A549 treated with dexamethasone at 1 μM for 4 hours (cell line): Measurements from ENCODE around the gene MRPL10. TPM values are rescaled to one million over a fixed set of nuclear protein-coding genes. Genes with fewer than 3 reads are reported as not detected.

Experiments used
- total RNA-seq: library from RNA; stranded (reverse); fragments of 200-300 nt; extraction: Qiagen RNA extraction; gene quantifications from 5 replicates; pipeline ENCODE4 v1.2.3, GENCODE V29; 2022

MRPL10 gene
- 97.7 to 109 TPM (median 99.6 TPM) in 5 replicates for total RNA-seq

GRCh38 chr17:47831003-47831933 is at the start of gene MRPL10, which contains the start of gene LRRC46:
MRPL10 (minus strand) TSS chr17:47831541; CDS start chr17:47831511, 30 bp downstream.
LRRC46 (plus strand) TSS chr17:47831670; CDS start chr17:47831990, 320 bp downstream.

GRCh38 chr17:47850692-47851573 is 19.6 kb upstream of the MRPL10 start, which contains the start of gene SP6:
SP6 (minus strand) TSS chr17:47851163; CDS start chr17:47848429, 2,734 bp downstream.

DNA sequence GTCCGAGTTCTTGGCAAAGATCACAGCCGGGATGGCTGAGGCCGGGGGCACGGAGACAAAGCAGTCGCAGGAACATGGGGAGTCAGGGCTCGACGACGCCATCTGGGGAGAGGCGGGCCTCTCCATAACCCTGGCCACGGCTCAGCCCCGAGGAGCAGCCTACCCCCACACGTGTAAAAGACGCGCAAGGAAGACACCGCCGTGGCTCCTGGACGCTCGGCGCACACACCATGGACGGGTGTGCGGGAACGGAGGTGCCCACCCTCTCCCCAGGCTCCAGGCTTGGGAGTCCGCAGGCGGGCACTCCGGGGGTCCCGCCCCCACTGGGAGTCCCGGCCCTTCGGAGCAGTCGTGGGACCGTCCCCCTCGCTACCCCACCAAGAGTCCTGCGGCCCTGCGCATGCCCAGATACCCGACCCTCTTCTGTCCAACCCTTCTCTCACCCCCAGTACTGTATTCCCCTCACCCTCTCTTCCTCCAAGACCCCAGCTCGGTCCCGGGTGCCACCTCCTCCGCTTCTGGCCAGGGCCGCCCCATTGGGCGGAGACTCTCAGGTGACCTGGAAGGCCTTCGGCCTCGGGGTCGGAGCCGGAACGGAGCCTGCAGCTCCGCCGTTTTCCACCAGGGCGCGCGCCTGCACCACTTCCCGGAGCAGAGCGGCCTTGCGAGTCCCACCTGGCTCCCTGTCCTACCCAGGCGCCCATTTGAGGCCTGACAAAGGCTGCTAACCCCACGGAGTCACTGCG is 9.6 kb upstream of the MRPL10 start, which contains the start of gene SCRN2:
SCRN2 (minus strand) TSS at position 532 of the 746 bp plus-strand sequence; CDS start at position 102, 430 bp downstream.

GRCh38 chr17:47821424-47822391 is 9.6 kb downstream of the MRPL10 start, which contains the start of gene OSBPL7:
OSBPL7 (minus strand) TSS chr17:47821794; CDS start chr17:47820278, 1,516 bp downstream.

Other genes starting within 250 kb of the MRPL10 start
- 302 to 358 TPM (median 332 TPM) in 5 replicates for gene KPNB1, start 181.6 kb downstream of the MRPL10 start, total RNA-seq
- gene TBKBP1, start 137.4 kb downstream of the MRPL10 start, total RNA-seq, result 3.6 to 5.6 TPM (median 4.5 TPM) in 5 replicates
- gene TBX21, start 98.3 kb downstream of the MRPL10 start, total RNA-seq, result 0.06 to 0.34 TPM (median 0.20 TPM) in 5 replicates
- 9.1 to 20.9 TPM (median 15.5 TPM) in 5 replicates for gene OSBPL7, start 9.7 kb downstream of the MRPL10 start, total RNA-seq
- gene LRRC46, start 129 bp upstream of the MRPL10 start, total RNA-seq, result 3.3 to 4.8 TPM (median 3.9 TPM) in 5 replicates
- 27.6 to 38.9 TPM (median 35.6 TPM) in 5 replicates for gene SCRN2, start 9.7 kb upstream of the MRPL10 start, total RNA-seq
- gene SP6, start 19.6 kb upstream of the MRPL10 start, total RNA-seq, result 5.6 to 7.0 TPM (median 6.2 TPM) in 5 replicates
- gene SP2, start 64.7 kb upstream of the MRPL10 start, total RNA-seq, result 14.8 to 23.7 TPM (median 21.9 TPM) in 5 replicates
- gene PNPO, start 110.0 kb upstream of the MRPL10 start, total RNA-seq, result 20.2 to 29.4 TPM (median 28.0 TPM) in 5 replicates
- 2.3 to 3.2 TPM (median 2.8 TPM) in 5 replicates for gene PRR15L, start 126.3 kb upstream of the MRPL10 start, total RNA-seq
- 90.9 to 121 TPM (median 101 TPM) in 5 replicates for gene CDK5RAP3, start 139.6 kb upstream of the MRPL10 start, total RNA-seq
- gene COPZ2, start 206.3 kb upstream of the MRPL10 start, total RNA-seq, result 12.3 to 17.8 TPM (median 14.6 TPM) in 5 replicates
- gene NFE2L1, start 216.8 kb upstream of the MRPL10 start, total RNA-seq, result 103 to 147 TPM (median 140 TPM) in 5 replicates